ENCODE results near the gene MYLIP. TPM values are rescaled to one million over a fixed set of nuclear protein-coding genes. Genes with fewer than 3 reads are reported as not detected.

MYLIP gene
- total and polyA plus RNA-seq, 2 donors (not counting 1 experiment from before 2014, with no cell fraction given) = 40.6 to 104 TPM

GRCh38 chr6:16087386-16087785 lies 41.5 kb upstream of the MYLIP start:
- H3K9me3 ChIP-seq (ENCODE audit: control extremely low read depth in 1 of 3, control insufficient read depth in 2 of 3, insufficient read depth in 1 of 3, low read length in 2 of 3) = no peaks in the 10 kb centered on the region
- 95% methylated on average over 3 of the region's 3 CpGs for WGBS (ENCODE audit: insufficient coverage)
- no peaks in the 10 kb centered on the region for H4K20me1 ChIP-seq (ENCODE audit: control insufficient read depth, insufficient read depth, low read length, poor library complexity, severe bottlenecking)
- H3K4me2 ChIP-seq (replicated peaks; ENCODE audit: low read depth, low read length, poor library complexity, severe bottlenecking) = no peak overlapping the region
- H3K36me3 ChIP-seq (replicated peaks in 1 of 2; ENCODE audit: control extremely low read depth in 1 of 2, control insufficient read depth in 1 of 2, extremely low read depth in 1 of 2, insufficient read depth in 2 of 2, low read length in 1 of 2) = no peaks in the 10 kb centered on the region
- H2AFZ ChIP-seq (ENCODE audit: insufficient read depth, low read depth, low read length, poor library complexity, severe bottlenecking) = no peak overlapping the region
- DNase-seq = no peak
- intact Hi-C loops (cut with micrococcal nuclease) = no loop called here
- CTCF ChIA-PET = interaction anchor here (1.1 to 1.2 kb wide), 2 partner anchors 9 to 42 kb away, joined by 3 read pairs; partner anchors contain the start of gene MYLIP
- Mint-ChIP-seq H3K9me3 (ENCODE audit: insufficient read depth) (no peaks in the 10 kb centered on the region), H3K4me3 (no peak overlapping the region), H3K27me3 (no peaks in the 10 kb centered on the region), H3K4me1 (no peaks in the 10 kb centered on the region), H3K27ac (no peak overlapping the region)
- no peaks in the 10 kb centered on the region for H3K79me2 ChIP-seq (ENCODE audit: control insufficient read depth, insufficient read depth, low read length)
- H3K9ac ChIP-seq (ENCODE audit: low read length) = no peak overlapping the region
- H3K4me1 ChIP-seq (ENCODE audit: control insufficient read depth in 2 of 2, insufficient read depth in 2 of 2, low read length in 2 of 2) = no peaks in the 10 kb centered on the region
- no peaks in the 10 kb centered on the region for H3K27me3 ChIP-seq (replicated peaks in 1 of 4; ENCODE audit: control extremely low read depth in 1 of 4, control insufficient read depth in 3 of 4, insufficient read depth in 4 of 4, low read length in 3 of 4)
- no peak for TF ChIP-seq CTCF (IDR thresholded peaks at IDR 0.05)
- no peak for TF ChIP-seq EZH2 (IDR thresholded peaks at IDR 0.05; ENCODE audit: borderline replicate concordance, insufficient read depth, low read depth, low read length, poor library complexity, severe bottlenecking)
- H3K4me3 ChIP-seq (ENCODE audit: control extremely low read depth in 1 of 5, extremely low read depth in 1 of 5, insufficient read depth in 1 of 5, low read depth in 2 of 5, low read length in 4 of 5) = no peak overlapping the region
- H3K27ac ChIP-seq (ENCODE audit: low read length in 2 of 2) = no peak overlapping the region
- POLR2A ChIA-PET = no interaction called here
- no peak for ATAC-seq (ENCODE audit: low read depth)

DNA sequence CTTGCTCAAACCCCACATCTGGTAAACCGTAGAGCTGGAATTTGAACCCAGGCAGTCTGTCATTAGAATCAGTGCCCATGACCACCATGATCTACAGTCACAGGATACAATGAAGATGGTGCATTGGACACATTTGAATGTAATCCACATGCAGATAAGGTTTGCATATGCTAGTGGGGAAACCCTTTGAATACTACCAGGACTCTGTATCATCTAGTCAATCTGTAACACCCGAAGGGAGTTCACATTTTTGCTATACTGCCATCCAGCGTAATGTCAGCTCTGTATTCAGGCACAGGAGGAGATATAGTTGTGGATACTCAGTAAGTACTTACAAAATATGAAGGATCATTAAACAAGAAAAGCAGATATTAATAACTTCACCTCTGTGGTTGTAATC lies 40.5 kb upstream of the MYLIP start:
- H3K36me3 ChIP-seq (replicated peaks in 1 of 2; ENCODE audit: control extremely low read depth in 1 of 2, control insufficient read depth in 1 of 2, extremely low read depth in 1 of 2, insufficient read depth in 2 of 2, low read length in 1 of 2) = no peaks in the 10 kb centered on the region
- no peak overlapping the region for H3K27ac ChIP-seq (ENCODE audit: low read length in 2 of 2)
- H3K4me3 ChIP-seq (ENCODE audit: control extremely low read depth in 1 of 5, extremely low read depth in 1 of 5, insufficient read depth in 1 of 5, low read depth in 2 of 5, low read length in 4 of 5) = no peak overlapping the region
- TF ChIP-seq CTCF (IDR thresholded peaks at IDR 0.05) (no peak), EZH2 (IDR thresholded peaks at IDR 0.05; ENCODE audit: borderline replicate concordance, insufficient read depth, low read depth, low read length, poor library complexity, severe bottlenecking) (no peak)
- ChIA-PET POLR2A (no interaction called here), CTCF (interaction anchor here (0.6 to 1.1 kb wide), 4 partner anchors 41 to 325 kb away, joined by 3 to 4 read pairs (median 3); partner anchors contain the start of gene MYLIP)
- H3K4me2 ChIP-seq (replicated peaks; ENCODE audit: low read depth, low read length, poor library complexity, severe bottlenecking) = no peak overlapping the region
- no peak overlapping the region for H3K4me3 Mint-ChIP-seq
- WGBS (ENCODE audit: insufficient coverage) = 100% methylated on average over 1 of the region's 3 CpGs
- H3K9me3 Mint-ChIP-seq (ENCODE audit: insufficient read depth) = no peaks in the 10 kb centered on the region
- H3K27ac Mint-ChIP-seq = no peak overlapping the region
- H3K4me1 ChIP-seq (ENCODE audit: control insufficient read depth in 2 of 2, insufficient read depth in 2 of 2, low read length in 2 of 2) = no peaks in the 10 kb centered on the region
- H3K27me3 ChIP-seq (replicated peaks in 1 of 4; ENCODE audit: control extremely low read depth in 1 of 4, control insufficient read depth in 3 of 4, insufficient read depth in 4 of 4, low read length in 3 of 4) = no peaks in the 10 kb centered on the region
- H2AFZ ChIP-seq (ENCODE audit: insufficient read depth, low read depth, low read length, poor library complexity, severe bottlenecking) = no peak overlapping the region
- H3K4me1 Mint-ChIP-seq = no peaks in the 10 kb centered on the region
- H4K20me1 ChIP-seq (ENCODE audit: control insufficient read depth, insufficient read depth, low read length, poor library complexity, severe bottlenecking) = no peaks in the 10 kb centered on the region
- H3K27me3 Mint-ChIP-seq = peaks cover 4% of the 10 kb centered on the region
- H3K9ac ChIP-seq (ENCODE audit: low read length) = no peak overlapping the region
- H3K9me3 ChIP-seq (ENCODE audit: control extremely low read depth in 1 of 3, control insufficient read depth in 2 of 3, insufficient read depth in 1 of 3, low read length in 2 of 3) = no peaks in the 10 kb centered on the region
- intact Hi-C loops (cut with micrococcal nuclease) = no loop called here
- ATAC-seq (ENCODE audit: low read depth) = no peak
- H3K79me2 ChIP-seq (ENCODE audit: control insufficient read depth, insufficient read depth, low read length) = no peaks in the 10 kb centered on the region
- DNase-seq = no peak

All from B cell (primary cell).